Prostate gland (tissue), 2 donors: ENCODE results near the gene SPRY2. TPM values are rescaled to one million over a fixed set of nuclear protein-coding genes. Genes with fewer than 3 reads are reported as not detected.

Experiments
- DNase-seq: peaks from one replicate; pipeline ENCODE4 v3.0.0-alpha.2; 2019; ENCODE audit warnings: low spot score
- H3K27ac ChIP-seq, 2 donors: fragments of 200-600 bp; sonication (generic); 2 replicates each; pipeline ENCODE4 v1.5.1; 2017 to 2019
- H3K27me3 ChIP-seq: fragments of 200-600 bp; sonication (generic); replicated peaks from 2 replicates; pipeline ENCODE4 v1.5.1; 2019; ENCODE audit not compliant: insufficient read depth
- H3K36me3 ChIP-seq, 2 donors: fragments of 200-600 bp; sonication (generic); 1 replicate in 1 of 2; 2 replicates in 1 of 2; pipeline versions ENCODE4 v1.5.1 to v1.8.1; 2017 to 2019
- H3K4me1 ChIP-seq: fragments of 200-600 bp; sonication (generic); replicated peaks from 2 replicates; pipeline ENCODE4 v1.5.1; 2019
- H3K4me3 ChIP-seq, 2 donors: fragments of 200-600 bp; sonication (generic); 2 replicates each; pipeline ENCODE4 v1.5.1; 2017 to 2019
- H3K9me3 ChIP-seq: fragments of 200-600 bp; sonication (generic); 2 replicates; pipeline ENCODE4 v1.5.1; 2017
- POLR2A ChIP-seq: fragments of 450-650 bp; IDR thresholded peaks from one replicate; pipeline ENCODE4 v1.6.1; 2016; ENCODE audit warnings: antibody characterized with exemption, mild to moderate bottlenecking
- POLR2AphosphoS5 ChIP-seq: sonication (generic); formaldehyde crosslinking; IDR thresholded peaks from one replicate; pipeline ENCODE4 v1.6.1; 2017; ENCODE audit warnings: antibody characterized with exemption
- WGBS: methylation state at CpG from one replicate; pipeline ENCODE4 v1.1.5; 2018; 5-methylcytosine and 5-hydroxymethylcytosine counted together
- intact Hi-C: fragments of 100-400 bp; cut with DNase I; formaldehyde crosslinking; loops from one replicate; pipeline ENCODE4 v1.14.2; 2022
- small RNA-seq, 2 donors: library from RNA; depleted of rRNA; stranded (forward); fragments of <200 nt; gene quantifications; one replicate each; pipeline ENCODE3, GENCODE V24; 2016
- total RNA-seq, 2 donors: library from RNA; depleted of rRNA; stranded (reverse); fragments of >200 nt; gene quantifications; one replicate each; pipeline ENCODE4 v1.1.0, GENCODE V29; 2016
- TF ChIP-seq, protein P1 (sequence below), 4 experiments: fragments of 200-600 bp in 2 of 4; fragments of 450-650 bp in 2 of 4; sonication (generic) in 2 of 4; IDR thresholded peaks; 1 replicate in 3 of 4; 2 replicates in 1 of 4; pipeline ENCODE4 v1.5.1; 2016 to 2019; ENCODE audit warnings: antibody characterized with exemption in 4 of 4, mild to moderate bottlenecking in 2 of 4, moderate library complexity in 2 of 4

Gene SPRY2
- total RNA-seq, 2 donors from 2014 or later, result 21.5 to 31.3 TPM

DNA sequence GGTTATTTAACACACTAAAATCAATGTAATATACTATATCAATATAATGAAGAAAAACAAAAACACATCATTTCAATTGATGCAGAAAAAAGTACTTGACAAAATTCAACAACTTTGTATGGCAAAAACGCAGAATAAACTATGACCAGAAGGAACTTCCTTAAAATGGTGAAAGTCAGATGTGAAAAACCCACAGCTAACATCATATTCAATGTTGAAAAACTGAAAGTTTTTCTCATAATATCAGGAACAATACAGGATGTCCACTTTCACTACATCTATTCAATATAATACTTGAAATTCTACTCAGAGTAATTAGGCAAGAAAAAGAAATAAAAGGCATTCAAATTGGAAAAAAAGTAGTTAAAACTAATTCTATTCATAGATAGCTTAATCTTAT is 50.3 kb downstream of the SPRY2 start:
- no peaks in the 10 kb centered on the region for H3K27me3 ChIP-seq
- H3K27ac ChIP-seq, result no peak overlapping the region
- intact Hi-C loops, result no loop called here
- 90% methylated on average over 1 of the region's 1 CpG for WGBS
- H3K36me3 ChIP-seq, result no peaks in the 10 kb centered on the region
- no peaks in the 10 kb centered on the region for H3K9me3 ChIP-seq
- no peaks in the 10 kb centered on the region for H3K4me1 ChIP-seq
- TF ChIP-seq POLR2A (no peak), POLR2AphosphoS5 (no peak)
- TF ChIP-seq, protein P1, sequence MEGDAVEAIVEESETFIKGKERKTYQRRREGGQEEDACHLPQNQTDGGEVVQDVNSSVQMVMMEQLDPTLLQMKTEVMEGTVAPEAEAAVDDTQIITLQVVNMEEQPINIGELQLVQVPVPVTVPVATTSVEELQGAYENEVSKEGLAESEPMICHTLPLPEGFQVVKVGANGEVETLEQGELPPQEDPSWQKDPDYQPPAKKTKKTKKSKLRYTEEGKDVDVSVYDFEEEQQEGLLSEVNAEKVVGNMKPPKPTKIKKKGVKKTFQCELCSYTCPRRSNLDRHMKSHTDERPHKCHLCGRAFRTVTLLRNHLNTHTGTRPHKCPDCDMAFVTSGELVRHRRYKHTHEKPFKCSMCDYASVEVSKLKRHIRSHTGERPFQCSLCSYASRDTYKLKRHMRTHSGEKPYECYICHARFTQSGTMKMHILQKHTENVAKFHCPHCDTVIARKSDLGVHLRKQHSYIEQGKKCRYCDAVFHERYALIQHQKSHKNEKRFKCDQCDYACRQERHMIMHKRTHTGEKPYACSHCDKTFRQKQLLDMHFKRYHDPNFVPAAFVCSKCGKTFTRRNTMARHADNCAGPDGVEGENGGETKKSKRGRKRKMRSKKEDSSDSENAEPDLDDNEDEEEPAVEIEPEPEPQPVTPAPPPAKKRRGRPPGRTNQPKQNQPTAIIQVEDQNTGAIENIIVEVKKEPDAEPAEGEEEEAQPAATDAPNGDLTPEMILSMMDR (IDR thresholded peaks at IDR 0.05), result no peak
- H3K4me3 ChIP-seq, result no peak overlapping the region
- no peak for DNase-seq

Small RNAs within 50 kb of the gene (small RNA-seq; reads per million reads assigned to genes)
- gene RNU6-61P, result 0 reads per million in 2 donors
